ENCODE data around the gene MCC.
A peak's percentile ranks its signal among the peaks of the same experiment; 100 is the strongest.

The MCC gene

GRCh38 chr5:112976432-112977309 is 511.6 kb downstream of the MCC start, which contains the start of gene DCP2:
TSS of gene DCP2 (plus strand) at chr5:112976798. CDS start at chr5:112976934, 136 bp downstream.
- peak; percentile 72 for DNase-seq (ENCODE audit: low read depth)

GRCh38 chr5:112975721-112976431 is 512.4 kb downstream of the MCC start:
- no peak for DNase-seq (ENCODE audit: low read depth)

GRCh38 chr5:112974901-112975300 is 513.4 kb downstream of the MCC start:
- DNase-seq (ENCODE audit: low read depth): no peak

GRCh38 chr5:112973904-112974303 is 514.3 kb downstream of the MCC start:
- no peak for DNase-seq (ENCODE audit: low read depth)

GRCh38 chr5:112973036-112973435 is 515.2 kb downstream of the MCC start:
- no peak for DNase-seq (ENCODE audit: low read depth)
